NB4 (cell line): Measurements from ENCODE around the gene ARL11.

Source experiments
- MYC ChIP-seq: IDR thresholded peaks from 2 replicates; pipeline ENCODE4 v1.6.1; 2011; ENCODE audit warnings: low read depth, low read length
- POLR2A ChIP-seq: IDR thresholded peaks from 2 replicates; pipeline ENCODE4 v1.6.1; 2011; ENCODE audit warnings: mild to moderate bottlenecking; ENCODE audit not compliant: insufficient read length; ENCODE audit errors: extremely low read depth
- TF ChIP-seq, protein P1 (sequence below): IDR thresholded peaks from one replicate; pipeline ENCODE4 v1.5.1; 2012; ENCODE audit warnings: low read depth, low read length
- TF ChIP-seq, protein P2 (sequence below): IDR thresholded peaks from 2 replicates; pipeline ENCODE4 v1.6.1; 2011; ENCODE audit warnings: low read depth, low read length

DNA sequence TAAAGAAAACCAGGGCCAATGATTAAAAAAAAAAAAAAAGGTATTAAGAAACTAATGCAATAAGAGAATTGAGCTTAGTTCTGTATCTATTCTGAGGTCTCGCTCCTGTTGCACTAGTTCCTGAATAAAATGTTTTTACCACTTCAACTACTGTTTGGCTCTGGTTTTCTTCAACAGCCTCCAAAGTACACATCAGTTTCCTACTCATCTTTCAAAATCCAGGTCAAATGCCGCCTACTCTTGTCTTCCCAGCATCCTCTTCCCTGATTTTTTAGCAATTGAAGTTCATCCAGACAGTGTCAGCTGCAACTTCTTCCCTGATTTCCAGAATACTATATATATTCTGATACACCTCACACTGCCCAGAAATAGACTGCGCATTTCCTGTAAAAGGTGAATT is 41.6 kb upstream of the ARL11 start:
- TF ChIP-seq MYC (no peak), POLR2A (no peak)
- TF ChIP-seq, protein P1, sequence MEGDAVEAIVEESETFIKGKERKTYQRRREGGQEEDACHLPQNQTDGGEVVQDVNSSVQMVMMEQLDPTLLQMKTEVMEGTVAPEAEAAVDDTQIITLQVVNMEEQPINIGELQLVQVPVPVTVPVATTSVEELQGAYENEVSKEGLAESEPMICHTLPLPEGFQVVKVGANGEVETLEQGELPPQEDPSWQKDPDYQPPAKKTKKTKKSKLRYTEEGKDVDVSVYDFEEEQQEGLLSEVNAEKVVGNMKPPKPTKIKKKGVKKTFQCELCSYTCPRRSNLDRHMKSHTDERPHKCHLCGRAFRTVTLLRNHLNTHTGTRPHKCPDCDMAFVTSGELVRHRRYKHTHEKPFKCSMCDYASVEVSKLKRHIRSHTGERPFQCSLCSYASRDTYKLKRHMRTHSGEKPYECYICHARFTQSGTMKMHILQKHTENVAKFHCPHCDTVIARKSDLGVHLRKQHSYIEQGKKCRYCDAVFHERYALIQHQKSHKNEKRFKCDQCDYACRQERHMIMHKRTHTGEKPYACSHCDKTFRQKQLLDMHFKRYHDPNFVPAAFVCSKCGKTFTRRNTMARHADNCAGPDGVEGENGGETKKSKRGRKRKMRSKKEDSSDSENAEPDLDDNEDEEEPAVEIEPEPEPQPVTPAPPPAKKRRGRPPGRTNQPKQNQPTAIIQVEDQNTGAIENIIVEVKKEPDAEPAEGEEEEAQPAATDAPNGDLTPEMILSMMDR = no peak
- TF ChIP-seq, protein P2, sequence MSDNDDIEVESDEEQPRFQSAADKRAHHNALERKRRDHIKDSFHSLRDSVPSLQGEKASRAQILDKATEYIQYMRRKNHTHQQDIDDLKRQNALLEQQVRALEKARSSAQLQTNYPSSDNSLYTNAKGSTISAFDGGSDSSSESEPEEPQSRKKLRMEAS = no peak
